Neutrophil (primary cell): ENCODE results near the gene MTCL1.

Source experiments
- H3K27ac ChIP-seq: fragments of 200-600 bp; sonication (generic); 2 replicates; pipeline ENCODE4 v1.5.1; 2016; ENCODE audit warnings: mild to moderate bottlenecking, moderate library complexity
- H3K27me3 ChIP-seq: fragments of 200-600 bp; sonication (generic); 2 replicates; pipeline ENCODE4 v1.6.0; 2016; ENCODE audit warnings: mild to moderate bottlenecking
- H3K36me3 ChIP-seq: fragments of 200-600 bp; sonication (generic); 2 replicates; pipeline ENCODE4 v1.5.1; 2017
- H3K4me1 ChIP-seq, 2 experiments: fragments of 200-600 bp in 1 of 2; sonication (generic) in 1 of 2; 1 replicate in 1 of 2; 2 replicates in 1 of 2; pipeline versions ENCODE4 v1.5.1 to v1.6.1; 2013 to 2016; ENCODE audit warnings: low read depth in 1 of 2, low read length in 1 of 2, mild to moderate bottlenecking in 1 of 2, moderate library complexity in 1 of 2; ENCODE audit not compliant: control insufficient read depth in 1 of 2, insufficient read depth in 1 of 2
- H3K4me3 ChIP-seq, 2 experiments: fragments of 200-600 bp in 1 of 2; sonication (generic) in 1 of 2; 1 replicate in 1 of 2; 2 replicates in 1 of 2; pipeline ENCODE4 v1.5.1; 2013 to 2016; ENCODE audit warnings: low read depth in 1 of 2, low read length in 1 of 2, mild to moderate bottlenecking in 1 of 2, moderate library complexity in 1 of 2
- H3K9me3 ChIP-seq: fragments of 200-600 bp; sonication (generic); 2 replicates; pipeline ENCODE4 v1.5.1; 2016
- TF ChIP-seq, protein P1 (sequence below): fragments of 200-600 bp; sonication (generic); IDR thresholded peaks from 2 replicates; pipeline ENCODE4 v1.5.1; 2016; ENCODE audit warnings: antibody characterized with exemption

MTCL1 gene

DNA sequence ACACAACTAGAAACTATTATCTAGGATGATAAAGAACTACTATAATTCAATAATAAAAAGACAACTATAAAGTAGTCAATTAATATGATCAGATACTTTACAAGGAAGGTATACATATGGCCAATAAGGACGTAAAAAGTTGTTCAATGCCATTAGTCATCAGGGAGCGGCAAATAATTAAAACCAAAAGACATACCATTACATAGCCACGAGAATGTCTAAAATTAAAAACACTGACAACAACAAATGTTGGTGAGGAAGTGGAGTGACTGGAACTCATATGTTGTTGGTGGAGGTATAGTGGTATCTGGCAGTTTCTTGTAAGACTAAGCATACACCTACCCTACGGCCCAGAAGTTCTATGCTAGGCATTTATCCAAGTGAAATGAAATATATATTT, 152.4 kb downstream of the MTCL1 start:
- Histone ChIP-seq H3K27me3 (no peaks in the 10 kb centered on the region), H3K4me1 (no peaks in the 10 kb centered on the region), H3K9me3 (no peaks in the 10 kb centered on the region), H3K36me3 (no peaks in the 10 kb centered on the region), H3K4me3 (no peak overlapping the region), H3K27ac (no peak overlapping the region)
- TF ChIP-seq, protein P1, sequence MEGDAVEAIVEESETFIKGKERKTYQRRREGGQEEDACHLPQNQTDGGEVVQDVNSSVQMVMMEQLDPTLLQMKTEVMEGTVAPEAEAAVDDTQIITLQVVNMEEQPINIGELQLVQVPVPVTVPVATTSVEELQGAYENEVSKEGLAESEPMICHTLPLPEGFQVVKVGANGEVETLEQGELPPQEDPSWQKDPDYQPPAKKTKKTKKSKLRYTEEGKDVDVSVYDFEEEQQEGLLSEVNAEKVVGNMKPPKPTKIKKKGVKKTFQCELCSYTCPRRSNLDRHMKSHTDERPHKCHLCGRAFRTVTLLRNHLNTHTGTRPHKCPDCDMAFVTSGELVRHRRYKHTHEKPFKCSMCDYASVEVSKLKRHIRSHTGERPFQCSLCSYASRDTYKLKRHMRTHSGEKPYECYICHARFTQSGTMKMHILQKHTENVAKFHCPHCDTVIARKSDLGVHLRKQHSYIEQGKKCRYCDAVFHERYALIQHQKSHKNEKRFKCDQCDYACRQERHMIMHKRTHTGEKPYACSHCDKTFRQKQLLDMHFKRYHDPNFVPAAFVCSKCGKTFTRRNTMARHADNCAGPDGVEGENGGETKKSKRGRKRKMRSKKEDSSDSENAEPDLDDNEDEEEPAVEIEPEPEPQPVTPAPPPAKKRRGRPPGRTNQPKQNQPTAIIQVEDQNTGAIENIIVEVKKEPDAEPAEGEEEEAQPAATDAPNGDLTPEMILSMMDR = no peak

DNA sequence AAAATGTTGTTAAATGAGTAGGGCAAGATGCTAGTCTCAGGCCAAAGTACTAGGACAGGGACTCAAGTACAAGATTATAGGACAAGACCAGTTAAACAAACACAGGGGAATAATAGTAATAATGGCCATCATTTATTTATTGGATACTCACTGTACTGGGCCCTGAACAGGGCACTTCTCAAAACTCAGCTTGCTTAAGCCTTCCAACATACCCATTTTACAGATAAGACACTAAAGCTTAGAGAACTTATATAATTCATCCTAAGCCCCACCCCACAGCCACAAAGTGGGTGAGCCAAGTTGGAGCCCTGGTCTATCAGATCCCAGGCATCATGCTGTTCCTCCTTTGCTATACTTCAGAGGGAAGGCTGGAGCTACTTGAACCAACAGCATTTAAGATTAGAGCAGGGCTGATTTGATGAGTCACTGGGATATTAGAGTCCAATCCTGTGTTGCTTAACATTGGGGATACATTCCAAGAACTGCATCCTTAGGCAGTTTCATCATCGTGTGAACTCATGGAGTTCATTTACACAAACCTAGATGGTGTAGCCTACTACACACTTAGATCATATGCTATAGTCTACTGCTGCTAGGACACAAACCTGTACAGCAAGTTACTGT, 153.6 kb downstream of the MTCL1 start:
- Histone ChIP-seq H3K27me3 (no peaks in the 10 kb centered on the region), H3K9me3 (no peaks in the 10 kb centered on the region), H3K4me1 (no peaks in the 10 kb centered on the region), H3K27ac (no peak overlapping the region), H3K36me3 (no peaks in the 10 kb centered on the region), H3K4me3 (no peak overlapping the region)
- TF ChIP-seq, protein P1 = no peak

DNA sequence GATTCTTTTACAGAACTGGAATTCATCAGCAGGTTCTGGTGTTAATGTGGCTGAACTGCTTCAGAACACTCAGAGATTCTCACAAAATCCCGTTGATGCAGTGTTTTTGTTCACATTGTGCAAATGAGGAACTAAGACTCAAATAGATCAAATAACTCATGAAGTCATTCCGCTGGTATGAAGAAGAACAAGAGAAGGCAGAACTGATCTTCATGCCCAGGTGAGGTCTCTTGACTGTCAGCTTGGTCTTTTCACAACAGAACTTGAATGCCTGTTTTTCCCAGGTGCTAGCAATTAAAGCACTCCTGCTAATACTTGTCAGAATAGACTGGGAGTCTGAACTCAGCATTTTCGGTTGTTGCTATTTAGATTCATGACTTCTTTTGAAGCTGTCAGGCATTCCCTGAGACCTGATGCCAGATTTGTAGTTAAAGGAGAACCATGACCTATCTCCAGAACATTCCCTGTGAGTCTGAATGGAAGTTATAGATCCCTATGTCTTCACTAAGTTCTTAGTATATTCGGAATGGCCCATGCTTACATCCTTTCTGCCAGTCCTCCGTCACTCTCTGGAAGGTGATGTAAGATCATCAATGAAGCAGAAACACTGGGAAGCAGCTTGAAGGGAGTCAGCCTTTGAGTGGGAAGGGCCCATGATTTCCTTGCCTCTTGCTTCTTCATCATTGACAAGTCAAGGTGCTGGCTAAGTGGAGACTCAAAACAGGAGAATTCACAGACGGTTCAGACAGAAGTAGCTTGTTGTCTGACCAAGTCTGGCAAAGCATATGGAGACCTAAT, 155.7 kb downstream of the MTCL1 start:
- Histone ChIP-seq H3K27ac (no peak overlapping the region), H3K9me3 (no peaks in the 10 kb centered on the region), H3K4me3 (no peak overlapping the region), H3K27me3 (no peaks in the 10 kb centered on the region), H3K4me1 (no peaks in the 10 kb centered on the region), H3K36me3 (no peaks in the 10 kb centered on the region)
- TF ChIP-seq, protein P1 = no peak

DNA sequence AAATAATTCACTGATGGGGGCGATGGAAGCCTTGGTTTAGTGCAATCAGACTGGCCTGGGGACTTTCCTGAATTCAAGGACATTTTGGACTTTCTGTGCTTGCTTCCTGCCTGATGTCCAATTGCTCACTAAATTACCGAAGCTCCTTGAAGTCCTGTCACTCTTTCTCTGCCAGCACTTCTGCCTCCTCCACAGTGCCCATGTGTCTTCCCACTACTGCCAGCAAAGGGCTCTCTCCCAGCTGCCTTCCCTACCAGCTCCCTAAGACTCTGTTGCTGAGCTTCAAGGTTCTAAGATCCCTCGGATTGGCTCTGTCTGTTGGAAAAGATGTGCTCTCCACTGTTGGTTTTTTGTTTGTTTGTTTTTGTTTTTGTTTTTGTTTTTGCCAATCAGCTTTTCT, 158.1 kb downstream of the MTCL1 start:
- no peaks in the 10 kb centered on the region for H3K4me1 ChIP-seq
- no peaks in the 10 kb centered on the region for H3K9me3 ChIP-seq
- no peaks in the 10 kb centered on the region for H3K27me3 ChIP-seq
- H3K27ac ChIP-seq = no peak overlapping the region
- no peaks in the 10 kb centered on the region for H3K36me3 ChIP-seq
- TF ChIP-seq, protein P1 = no peak
- H3K4me3 ChIP-seq = no peak overlapping the region

DNA sequence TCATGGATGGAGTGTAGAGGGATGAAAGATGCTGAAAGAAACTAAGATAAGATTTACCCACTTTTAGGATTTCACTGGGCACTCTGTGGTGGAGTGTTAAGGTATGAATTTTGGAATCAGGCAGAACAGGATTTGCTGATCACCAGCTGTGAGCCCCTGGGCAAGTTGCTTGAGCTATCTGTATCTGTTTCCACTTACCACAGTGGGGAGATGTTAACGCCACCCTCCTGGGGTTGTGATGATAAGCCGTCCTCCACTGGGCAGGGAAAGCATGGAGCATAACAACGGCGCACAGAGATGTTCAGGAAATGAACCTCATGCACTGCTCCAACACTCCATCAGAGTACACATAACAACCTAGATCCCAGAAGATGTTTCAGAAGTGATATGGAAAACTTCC, 160.6 kb downstream of the MTCL1 start:
- Histone ChIP-seq H3K4me3 (no peak overlapping the region), H3K9me3 (no peaks in the 10 kb centered on the region), H3K27ac (no peak overlapping the region), H3K27me3 (no peaks in the 10 kb centered on the region), H3K36me3 (no peaks in the 10 kb centered on the region), H3K4me1 (no peaks in the 10 kb centered on the region)
- TF ChIP-seq, protein P1 = no peak
